ENCODE measurements around the gene TK2. TPM values are rescaled to one million over a fixed set of nuclear protein-coding genes. Genes with fewer than 3 reads are reported as not detected.

TK2 gene
- total and polyA plus RNA-seq, 9 of the 15 experiments (the other 6 are each of a cell fraction or from before 2014, with no cell fraction given), result 1.1 to 10.2 (median 5.3) TPM

- no peak for TF ChIP-seq TCF15 (CRISPR knock-in tag; IDR thresholded peaks at IDR 0.05)
- TF ChIP-seq MAX (CRISPR knock-in tag; IDR thresholded peaks at IDR 0.05), result peak; percentile 90
- no peak for TF ChIP-seq NR4A1 (CRISPR knock-in tag; IDR thresholded peaks at IDR 0.05)
- no peak for TF ChIP-seq NR4A1 (tag; IDR thresholded peaks at IDR 0.05)
- no peak for TF ChIP-seq IFI16 (CRISPR knock-in tag; IDR thresholded peaks at IDR 0.05)
- 0 out of 2 replicates have a peak, but pooled peaks have one; percentile 63 for TF ChIP-seq CREB3L1 (IDR thresholded peaks at IDR 0.05; ENCODE audit: borderline replicate concordance, low read depth)
- TF ChIP-seq SUPT5H (IDR thresholded peaks at IDR 0.05), result peak; percentile 73
- TF ChIP-seq MCM5 (IDR thresholded peaks at IDR 0.05; ENCODE audit: low read depth), result no peak
- TF ChIP-seq ZNF212 (CRISPR knock-in tag; IDR thresholded peaks at IDR 0.05), result no peak
- peak in 1 of 3 experiments; percentile 76; a peak in 2 of 6 replicates for TF ChIP-seq ZBTB11 (CRISPR knock-in tag; IDR thresholded peaks at IDR 0.05)
- TF ChIP-seq PHB (CRISPR knock-in tag; IDR thresholded peaks at IDR 0.05), result no peak
- no peak for TF ChIP-seq THAP12 (CRISPR knock-in tag; IDR thresholded peaks at IDR 0.05)
- TF ChIP-seq ZNF274 (IDR thresholded peaks at IDR 0.05; ENCODE audit: borderline replicate concordance, low read depth, low read length), result no peak
- TF ChIP-seq ZBTB49 (CRISPR knock-in tag; IDR thresholded peaks at IDR 0.05; ENCODE audit: borderline replicate concordance), result no peak
- peak; percentile 19 for TF ChIP-seq PHF20 (IDR thresholded peaks at IDR 0.05; ENCODE audit: partially characterized antibody)
Measured at GRCh38 chr16:66516808-66517585, 32.9 kb downstream of the TK2 start (continued).
